Measurements from ENCODE around the gene FBXO46.

The FBXO46 gene

DNA sequence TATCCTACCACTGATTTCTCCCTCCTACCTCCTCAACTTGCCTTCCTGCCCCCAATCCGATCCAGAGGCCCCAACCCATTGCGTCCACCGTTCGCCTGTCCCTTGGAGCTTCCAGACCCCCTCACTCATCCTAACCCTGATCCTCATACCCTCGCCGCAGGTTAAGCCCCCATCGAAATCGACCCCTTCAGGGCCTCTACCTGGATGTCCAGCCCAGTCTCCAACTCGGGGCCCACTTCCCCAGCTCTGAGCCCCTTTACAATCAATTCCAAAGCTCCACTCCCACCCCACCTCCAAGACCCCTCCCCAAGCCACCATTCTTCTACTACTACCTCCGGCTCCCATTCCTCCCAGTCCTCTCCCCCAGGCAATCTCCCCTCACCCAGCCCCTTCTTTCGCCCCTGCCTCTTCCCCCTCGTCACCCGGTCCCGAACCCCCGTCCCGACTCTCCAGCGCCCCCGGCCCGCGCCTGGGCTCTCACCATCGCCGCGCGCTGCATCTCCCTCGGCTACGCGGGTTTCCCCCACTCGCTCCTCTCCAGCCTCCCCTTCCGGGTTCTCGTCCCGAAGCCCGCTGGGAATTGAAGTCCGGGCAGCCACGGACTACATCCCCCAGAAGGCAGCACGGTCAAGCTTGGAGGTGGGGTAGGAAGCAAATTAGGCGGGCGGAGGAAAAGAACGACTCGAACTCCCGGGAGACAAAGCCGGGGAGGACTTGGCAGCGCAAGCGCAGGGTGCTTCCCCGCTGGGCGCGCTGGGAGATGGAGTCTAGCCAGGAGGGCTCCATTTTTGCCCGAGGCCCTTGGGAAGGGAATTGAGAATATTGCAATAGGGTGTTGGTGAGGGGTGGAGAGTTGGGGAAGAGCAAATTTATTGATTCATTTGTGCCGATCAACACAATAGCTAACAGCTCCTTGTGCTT, at the start of gene FBXO46:
Gene FBXO46 (minus strand): TSS at position 529 of the 921 bp plus-strand sequence. CDS start 17,401 bp downstream, outside the sequence.
- FAIRE-seq: peak; percentile 95

- FAIRE-seq: no peak
Observed at GRCh38 chr19:45780146-45780447, 49.4 kb upstream of the FBXO46 start.

- no peak for FAIRE-seq
Observed at GRCh38 chr19:45779231-45780145, 48.8 kb upstream of the FBXO46 start.

GRCh38 chr19:45778010-45778661, 47.4 kb upstream of the FBXO46 start:
- FAIRE-seq: no peak

DNA sequence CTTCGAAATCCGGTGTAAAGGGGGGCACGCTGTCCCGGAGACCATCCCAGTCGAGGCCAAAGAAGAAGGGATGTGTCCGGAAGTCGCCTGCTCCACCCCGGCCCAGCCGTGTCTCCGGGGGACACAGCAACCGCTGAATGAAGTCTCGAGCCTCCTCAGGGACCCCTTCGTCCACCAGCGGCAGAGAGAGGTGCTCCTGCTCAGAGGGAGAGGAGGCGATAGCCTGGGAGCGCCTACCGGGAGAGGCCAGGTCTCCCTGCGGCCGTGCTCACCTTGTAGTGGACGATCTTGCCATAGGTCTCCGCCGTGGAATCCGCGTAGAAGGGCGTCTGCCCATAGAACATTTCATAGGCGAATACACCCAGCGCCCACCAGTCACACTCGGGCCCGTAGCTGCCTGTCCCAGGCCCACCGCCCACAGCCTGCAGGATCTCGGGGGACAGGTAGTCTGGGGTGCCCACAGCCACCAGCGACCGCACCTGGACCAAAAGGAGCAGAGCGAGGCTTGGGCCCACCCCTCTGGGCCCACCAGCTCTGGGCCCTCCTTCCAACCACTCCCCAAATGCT, 46.8 kb upstream of the FBXO46 start:
- no peak for FAIRE-seq

DNA sequence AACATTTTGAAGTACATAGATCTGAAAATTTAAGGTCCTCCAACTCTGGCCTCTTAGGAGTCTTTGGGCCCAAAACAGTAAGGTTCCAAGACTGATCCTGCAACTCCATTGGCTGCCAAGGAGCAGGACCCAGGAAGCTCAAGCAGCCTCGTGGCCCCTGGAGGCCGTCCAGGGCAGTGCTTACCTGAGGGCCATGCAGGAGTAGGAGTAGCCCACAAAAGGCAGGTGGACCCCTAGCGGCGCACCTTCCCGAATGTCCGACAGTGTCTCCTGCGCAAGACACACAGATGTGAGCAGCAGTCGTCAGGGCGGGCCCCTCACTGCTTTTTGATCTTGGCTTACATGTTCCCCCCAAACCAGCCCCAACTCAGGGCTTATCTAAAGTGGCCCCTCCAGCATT, 44.1 kb upstream of the FBXO46 start:
- FAIRE-seq: no peak

DNA sequence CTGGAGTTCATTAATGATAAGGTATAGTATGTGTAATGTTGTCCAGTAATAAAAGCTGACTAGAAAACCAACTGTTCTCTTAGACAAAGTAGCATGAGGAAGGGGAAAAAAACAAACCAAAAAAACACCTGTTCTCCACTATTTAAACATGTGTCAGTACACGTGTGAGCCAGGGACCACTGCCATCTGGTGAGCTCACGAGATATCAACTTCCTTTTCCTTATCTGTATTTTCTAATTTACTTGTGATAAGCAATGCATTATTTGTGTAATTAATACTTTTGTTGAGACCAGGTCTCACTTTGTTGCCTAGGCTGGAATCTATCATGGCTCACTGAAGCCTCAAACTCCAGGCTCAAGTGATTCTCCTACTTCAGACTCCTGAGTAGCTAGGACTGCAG, 42.7 kb upstream of the FBXO46 start:
- FAIRE-seq: no peak

DNA sequence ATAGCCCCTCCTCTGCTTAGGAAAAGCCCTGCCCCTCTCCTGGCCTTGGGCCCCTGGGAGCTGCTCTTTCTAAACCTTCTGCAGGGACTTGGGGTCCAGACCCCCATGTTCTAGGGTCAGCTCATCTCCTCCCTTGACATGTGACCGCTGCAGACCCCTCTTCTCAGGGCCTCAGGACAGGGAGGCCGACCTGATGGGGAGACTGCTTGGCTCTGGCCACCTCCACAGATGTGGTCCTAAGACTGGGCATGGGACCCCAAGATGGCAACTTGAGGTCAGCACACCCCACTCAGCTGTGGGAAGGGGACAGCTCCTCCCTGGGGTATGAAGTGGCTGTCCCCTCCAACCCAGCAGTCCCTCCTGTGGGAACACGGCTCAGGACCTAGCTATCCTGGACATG, 42.2 kb upstream of the FBXO46 start:
- no peak for FAIRE-seq

- FAIRE-seq: no peak
Observed at GRCh38 chr19:45772130-45772840, 41.6 kb upstream of the FBXO46 start.

GRCh38 chr19:45771311-45771933, 40.7 kb upstream of the FBXO46 start:
- no peak for FAIRE-seq

DNA sequence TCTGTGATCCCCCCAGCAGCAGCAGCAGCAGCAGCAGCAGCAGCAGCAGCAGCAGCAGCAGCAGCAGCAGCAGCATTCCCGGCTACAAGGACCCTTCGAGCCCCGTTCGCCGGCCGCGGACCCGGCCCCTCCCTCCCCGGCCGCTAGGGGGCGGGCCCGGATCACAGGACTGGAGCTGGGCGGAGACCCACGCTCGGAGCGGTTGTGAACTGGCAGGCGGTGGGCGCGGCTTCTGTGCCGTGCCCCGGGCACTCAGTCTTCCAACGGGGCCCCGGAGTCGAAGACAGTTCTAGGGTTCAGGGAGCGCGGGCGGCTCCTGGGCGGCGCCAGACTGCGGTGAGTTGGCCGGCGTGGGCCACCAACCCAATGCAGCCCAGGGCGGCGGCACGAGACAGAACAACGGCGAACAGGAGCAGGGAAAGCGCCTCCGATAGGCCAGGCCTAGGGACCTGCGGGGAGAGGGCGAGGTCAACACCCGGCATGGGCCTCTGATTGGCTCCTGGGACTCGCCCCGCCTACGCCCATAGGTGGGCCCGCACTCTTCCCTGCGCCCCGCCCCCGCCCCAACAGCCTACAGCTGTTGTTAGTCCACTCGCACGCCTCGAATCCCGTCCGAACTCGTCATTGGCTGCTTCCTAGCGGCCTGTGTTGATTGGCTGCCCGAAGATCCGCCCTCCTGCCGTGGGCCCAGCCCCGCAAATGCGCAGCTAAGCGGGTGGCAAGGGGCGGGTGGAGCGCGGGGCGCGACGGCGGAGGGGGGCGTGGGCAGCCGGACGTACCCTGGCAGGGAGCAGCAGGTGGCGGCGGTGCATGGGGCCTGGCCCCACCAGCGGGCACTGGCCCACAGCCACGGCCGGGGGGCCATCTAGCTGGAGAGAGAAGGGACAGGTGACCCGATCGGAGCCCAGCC, 39.8 kb upstream of the FBXO46 start:
- peak; percentile 91 for FAIRE-seq

DNA sequence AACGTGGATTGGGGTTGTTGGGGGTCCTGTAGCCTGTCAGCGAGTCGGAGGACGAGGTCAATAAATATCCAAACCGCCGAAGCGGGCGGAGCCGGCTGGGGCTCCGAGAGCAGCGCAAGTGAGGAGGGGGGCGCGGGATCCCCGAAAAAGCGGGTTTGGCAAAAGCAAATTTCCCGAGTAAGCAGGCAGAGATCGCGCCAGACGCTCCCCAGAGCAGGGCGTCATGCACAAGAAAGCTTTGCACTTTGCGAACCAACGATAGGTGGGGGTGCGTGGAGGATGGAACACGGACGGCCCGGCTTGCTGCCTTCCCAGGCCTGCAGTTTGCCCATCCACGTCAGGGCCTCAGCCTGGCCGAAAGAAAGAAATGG, 39.1 kb upstream of the FBXO46 start:
- FAIRE-seq: no peak

GRCh38 chr19:45768984-45769782, 38.5 kb upstream of the FBXO46 start, which contains the start of gene SIX5:
Gene SIX5, minus strand, starts transcription at chr19:45769252. Its CDS starts 408 bp downstream, at chr19:45768844.
- FAIRE-seq: peak; percentile 91

DNA sequence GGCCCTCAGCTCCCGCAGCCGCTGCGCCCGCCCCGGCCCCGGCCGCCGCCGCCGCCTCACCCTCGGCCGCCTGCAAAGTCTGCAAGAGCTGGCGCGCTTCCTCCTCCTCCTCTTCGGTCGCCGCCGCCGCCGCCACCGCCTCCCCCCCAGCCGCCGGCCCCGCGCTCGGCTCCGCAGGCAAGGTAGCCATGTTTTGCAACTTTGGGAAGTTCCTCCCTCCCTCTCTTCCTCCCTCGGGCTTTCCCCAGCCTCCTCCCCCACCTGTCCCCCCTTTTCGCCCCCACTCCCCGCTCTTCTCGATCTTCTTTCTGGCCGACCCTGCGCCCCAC, 37.9 kb upstream of the FBXO46 start:
- FAIRE-seq: no peak

- no peak for FAIRE-seq
Observed at GRCh38 chr19:45767881-45768654, 37.4 kb upstream of the FBXO46 start.

- FAIRE-seq: no peak
Observed at GRCh38 chr19:45767410-45767880, 36.7 kb upstream of the FBXO46 start.

DNA sequence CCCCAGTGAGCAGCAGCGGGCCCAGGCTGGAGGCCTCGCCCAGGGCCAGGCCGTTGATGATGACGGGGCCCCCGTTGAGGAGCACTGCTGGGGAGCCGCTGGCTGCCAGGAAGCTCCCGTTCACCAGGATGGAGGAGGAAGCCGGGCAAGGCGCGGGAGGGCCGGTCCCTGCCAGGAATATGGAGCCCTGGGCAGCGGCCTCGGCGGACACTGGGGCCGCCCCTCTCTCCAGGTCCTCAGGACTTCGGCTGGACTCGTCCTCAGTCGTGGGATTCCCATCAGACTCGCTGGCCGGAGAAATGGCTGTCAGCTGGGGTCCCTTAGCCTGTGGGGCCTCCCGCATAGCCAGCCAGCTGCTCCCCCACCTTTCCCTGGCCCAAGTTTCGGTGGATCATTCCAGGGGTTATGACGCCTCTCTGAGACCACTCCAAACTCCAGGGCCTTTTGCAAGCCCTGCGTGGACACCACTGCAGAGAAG, 36.2 kb upstream of the FBXO46 start:
- FAIRE-seq: no peak

DNA sequence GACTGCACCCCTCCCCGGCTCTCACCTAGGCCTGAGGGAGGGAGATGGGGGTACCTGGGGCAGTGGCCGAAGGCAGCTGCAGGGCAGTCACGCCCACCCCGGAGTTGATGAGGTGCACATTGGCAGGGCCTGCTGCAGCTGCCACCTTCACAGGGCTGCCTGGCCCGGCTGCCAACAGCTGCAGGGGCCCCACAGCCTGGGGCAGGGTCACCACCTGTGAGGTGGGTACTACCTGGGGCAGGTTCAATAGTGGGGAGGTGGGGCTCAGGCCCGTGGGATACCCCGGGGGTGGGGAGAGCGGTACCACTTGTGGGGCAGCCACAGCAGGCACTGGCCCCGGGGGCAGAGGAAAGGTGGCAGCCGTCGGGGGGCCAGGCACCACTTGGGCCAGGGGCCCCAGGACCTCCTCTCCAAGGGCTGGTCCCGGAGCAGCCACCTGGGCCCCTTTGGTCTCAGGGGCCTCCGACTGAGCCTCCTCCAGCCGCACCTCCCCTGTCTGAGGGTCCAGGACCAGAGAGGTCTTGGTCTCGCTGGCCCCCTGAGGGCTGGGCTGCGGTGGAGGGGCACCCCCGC, 35.7 kb upstream of the FBXO46 start:
- FAIRE-seq: no peak
